Measurements from ENCODE around the gene GDI1. TPM values are rescaled to one million over a fixed set of nuclear protein-coding genes. Genes with fewer than 3 reads are reported as not detected.

Gene GDI1
- total RNA-seq, 4 donors from 2014 or later = 64.9 to 115 (median 73.6) TPM

DNA sequence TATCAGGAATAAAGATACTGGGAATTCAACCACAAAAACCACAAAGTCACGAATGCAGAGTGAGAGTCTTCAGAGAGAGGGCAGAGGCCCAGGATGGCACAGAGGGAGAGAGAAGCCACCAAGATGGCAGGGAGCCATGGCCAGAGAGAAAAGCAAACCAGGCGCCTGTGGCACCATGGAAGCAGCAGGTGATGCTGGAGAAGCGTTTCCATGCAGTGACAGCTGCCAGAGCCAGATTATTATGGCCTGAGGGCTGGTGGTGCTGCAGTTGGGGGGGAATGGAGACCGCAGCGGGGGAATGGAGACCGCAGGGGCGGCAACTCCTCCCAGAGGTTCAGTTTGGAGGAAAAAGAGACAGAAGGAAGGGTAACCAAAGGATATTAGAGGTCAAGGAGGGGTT is 19.8 kb upstream of the GDI1 start:
- no peaks in the 10 kb centered on the region for H3K27me3 ChIP-seq
- 63% methylated on average over 7 of the region's 7 CpGs for WGBS
- TF ChIP-seq POLR2A (IDR thresholded peaks at IDR 0.05) (no peak), POLR2AphosphoS5 (IDR thresholded peaks at IDR 0.05) (no peak), EP300 (IDR thresholded peaks at IDR 0.05) (no peak)
- TF ChIP-seq, protein P1, sequence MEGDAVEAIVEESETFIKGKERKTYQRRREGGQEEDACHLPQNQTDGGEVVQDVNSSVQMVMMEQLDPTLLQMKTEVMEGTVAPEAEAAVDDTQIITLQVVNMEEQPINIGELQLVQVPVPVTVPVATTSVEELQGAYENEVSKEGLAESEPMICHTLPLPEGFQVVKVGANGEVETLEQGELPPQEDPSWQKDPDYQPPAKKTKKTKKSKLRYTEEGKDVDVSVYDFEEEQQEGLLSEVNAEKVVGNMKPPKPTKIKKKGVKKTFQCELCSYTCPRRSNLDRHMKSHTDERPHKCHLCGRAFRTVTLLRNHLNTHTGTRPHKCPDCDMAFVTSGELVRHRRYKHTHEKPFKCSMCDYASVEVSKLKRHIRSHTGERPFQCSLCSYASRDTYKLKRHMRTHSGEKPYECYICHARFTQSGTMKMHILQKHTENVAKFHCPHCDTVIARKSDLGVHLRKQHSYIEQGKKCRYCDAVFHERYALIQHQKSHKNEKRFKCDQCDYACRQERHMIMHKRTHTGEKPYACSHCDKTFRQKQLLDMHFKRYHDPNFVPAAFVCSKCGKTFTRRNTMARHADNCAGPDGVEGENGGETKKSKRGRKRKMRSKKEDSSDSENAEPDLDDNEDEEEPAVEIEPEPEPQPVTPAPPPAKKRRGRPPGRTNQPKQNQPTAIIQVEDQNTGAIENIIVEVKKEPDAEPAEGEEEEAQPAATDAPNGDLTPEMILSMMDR (IDR thresholded peaks at IDR 0.05) = no peak

DNA sequence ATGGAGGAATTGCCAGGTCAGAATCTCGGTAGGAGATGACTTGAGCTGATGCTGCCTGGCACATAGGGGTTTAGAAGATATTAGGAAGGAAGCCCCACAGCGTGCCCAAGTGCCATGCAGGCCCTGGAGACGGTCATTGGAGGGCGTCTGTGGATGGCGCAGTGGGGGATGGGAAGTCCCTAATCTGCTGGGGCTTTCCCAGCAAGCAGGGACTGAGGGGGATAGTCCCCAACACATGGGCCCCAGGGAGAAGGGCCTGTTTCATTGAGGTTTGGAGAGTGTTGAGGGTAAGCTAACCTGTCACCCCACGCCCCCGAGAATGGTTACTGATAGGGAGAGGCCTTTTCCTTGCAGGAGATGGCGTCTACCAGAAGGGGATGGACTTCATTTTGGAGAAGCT is 17.8 kb upstream of the GDI1 start:
- DNase-seq (ENCODE audit: low spot score in 2 of 2) = no peak
- no peaks in the 10 kb centered on the region for H3K4me1 ChIP-seq
- no peaks in the 10 kb centered on the region for H3K9me3 ChIP-seq
- peaks cover 6% of the 10 kb centered on the region for H3K36me3 ChIP-seq
- TF ChIP-seq POLR2A (IDR thresholded peaks at IDR 0.05) (no peak), POLR2AphosphoS5 (IDR thresholded peaks at IDR 0.05) (no peak), EP300 (IDR thresholded peaks at IDR 0.05) (no peak)
- 79% methylated on average over 7 of the region's 8 CpGs for WGBS
- H3K4me3 ChIP-seq = no peak overlapping the region
- no peak overlapping the region for H3K27ac ChIP-seq
- H3K27me3 ChIP-seq = no peaks in the 10 kb centered on the region

More for the DNA sequence above, 19.8 kb upstream of the GDI1 start:
- Histone ChIP-seq H3K27ac (no peak overlapping the region), H3K4me1 (peaks cover 9% of the 10 kb centered on the region), H3K36me3 (peaks cover 6% of the 10 kb centered on the region), H3K9me3 (no peaks in the 10 kb centered on the region), H3K4me3 (no peak overlapping the region)
- no peak for DNase-seq (ENCODE audit: low spot score in 2 of 2)

DNA sequence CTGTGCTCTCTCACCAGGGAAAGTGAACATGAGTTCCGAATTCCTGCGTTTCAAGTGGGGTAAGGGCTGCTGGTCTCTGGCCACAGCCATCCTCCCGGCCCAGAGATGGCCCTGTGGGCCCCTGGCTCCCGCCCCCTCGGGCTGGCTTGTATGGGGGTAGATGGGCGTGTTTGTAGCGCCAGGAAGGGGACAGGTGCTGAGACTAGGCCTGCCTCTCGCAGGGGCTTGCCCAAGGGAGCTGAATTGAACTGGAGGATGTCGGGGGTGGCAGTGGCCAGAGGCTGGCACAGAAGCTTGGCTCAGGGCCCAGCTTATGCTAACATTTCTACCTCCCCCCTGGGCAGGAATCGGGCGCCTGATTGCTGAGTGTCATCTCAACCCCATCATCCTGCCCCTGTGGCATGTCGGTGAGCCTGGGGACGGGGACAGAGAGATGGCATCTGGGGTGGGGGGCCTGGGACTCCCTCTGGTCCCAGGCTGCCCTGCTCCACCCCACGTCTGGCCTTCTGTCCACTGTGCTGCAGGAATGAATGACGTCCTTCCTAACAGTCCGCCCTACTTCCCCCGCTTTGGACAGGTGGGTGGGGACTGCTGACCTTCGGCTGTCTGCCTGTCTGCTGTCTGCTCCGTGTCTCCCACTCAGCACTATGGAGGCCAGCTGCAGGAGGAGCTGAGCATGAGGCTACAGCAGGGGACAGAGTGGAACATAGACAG is 17.1 kb upstream of the GDI1 start:
- no peak for DNase-seq (ENCODE audit: low spot score in 2 of 2)
- WGBS = no CpG with 5 or more reads among the region's 19 CpGs
- H3K27ac ChIP-seq = no peak overlapping the region
- peaks cover 6% of the 10 kb centered on the region for H3K36me3 ChIP-seq
- H3K4me3 ChIP-seq = no peak overlapping the region
- H3K27me3 ChIP-seq = no peaks in the 10 kb centered on the region
- no peaks in the 10 kb centered on the region for H3K9me3 ChIP-seq
- TF ChIP-seq POLR2A (IDR thresholded peaks at IDR 0.05) = no peak
- TF ChIP-seq EP300 (IDR thresholded peaks at IDR 0.05) = no peak
- TF ChIP-seq POLR2AphosphoS5 (IDR thresholded peaks at IDR 0.05) = no peak
- TF ChIP-seq, protein P1 (IDR thresholded peaks at IDR 0.05) = no peak
- no peaks in the 10 kb centered on the region for H3K4me1 ChIP-seq

DNA sequence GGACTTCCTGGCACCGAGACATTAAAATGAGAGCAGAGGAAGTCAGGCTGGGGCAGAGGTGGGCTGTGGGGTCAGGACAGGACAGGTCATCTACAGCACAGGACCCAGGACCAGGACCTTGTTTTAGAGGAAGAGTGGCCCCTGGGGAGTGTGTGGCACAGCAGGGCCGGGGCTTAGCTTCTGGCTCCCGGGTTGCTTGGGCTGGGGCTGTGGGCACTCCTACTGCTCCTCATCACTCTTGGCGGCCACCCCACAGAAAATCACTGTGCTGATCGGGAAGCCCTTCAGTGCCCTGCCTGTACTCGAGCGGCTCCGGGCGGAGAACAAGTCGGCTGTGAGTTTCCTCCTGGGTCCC is 16.6 kb upstream of the GDI1 start:
- Histone ChIP-seq H3K9me3 (no peaks in the 10 kb centered on the region), H3K27me3 (no peaks in the 10 kb centered on the region), H3K4me3 (no peak overlapping the region), H3K36me3 (peaks cover 6% of the 10 kb centered on the region), H3K4me1 (no peaks in the 10 kb centered on the region), H3K27ac (no peak overlapping the region)
- no peak for DNase-seq (ENCODE audit: low spot score in 2 of 2)
- 57% methylated on average over 1 of the region's 10 CpGs for WGBS
- TF ChIP-seq, protein P1 (IDR thresholded peaks at IDR 0.05) = no peak
- no peak for TF ChIP-seq POLR2AphosphoS5 (IDR thresholded peaks at IDR 0.05)
- no peak for TF ChIP-seq POLR2A (IDR thresholded peaks at IDR 0.05)
- TF ChIP-seq EP300 (IDR thresholded peaks at IDR 0.05) = no peak

DNA sequence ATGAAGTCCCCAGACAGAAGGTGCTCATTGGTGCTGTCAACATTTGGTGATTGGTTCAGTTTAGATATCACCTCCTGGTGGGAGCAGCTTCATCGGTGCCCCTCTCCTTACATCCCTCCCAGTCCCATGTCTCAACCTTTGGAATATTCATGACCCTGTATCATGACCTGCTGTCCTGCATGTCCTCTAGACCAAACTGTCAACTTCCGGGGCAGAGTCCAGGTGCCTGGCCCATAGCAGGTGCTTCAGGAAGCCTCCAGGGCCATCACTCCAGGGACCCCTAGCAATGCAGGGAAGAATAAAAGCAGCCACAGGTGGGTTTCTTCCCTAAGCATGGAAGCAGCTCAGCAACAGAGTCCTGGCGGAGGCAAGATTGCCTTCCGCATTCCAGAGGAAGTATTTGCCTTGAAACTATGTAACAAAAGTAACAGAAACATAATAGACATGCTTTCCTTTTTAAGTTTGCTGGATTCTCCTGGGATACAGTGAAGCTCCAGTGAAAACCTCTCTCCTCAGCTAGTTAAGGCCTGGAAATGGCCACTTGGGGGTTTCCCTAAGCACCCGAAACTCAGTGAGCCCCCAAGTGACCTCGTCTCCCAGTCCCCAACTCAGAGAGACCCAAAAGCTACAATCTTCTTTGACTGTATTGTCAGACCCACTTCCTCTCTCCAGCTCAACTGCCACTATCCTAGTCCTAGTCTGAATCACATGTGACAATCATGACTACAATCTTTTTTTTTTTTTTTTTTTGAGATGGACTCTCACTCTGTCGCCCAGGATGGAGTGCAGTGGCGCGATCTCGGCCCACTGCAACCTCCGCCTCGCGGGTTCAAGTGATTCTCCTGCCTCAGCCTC is 9.8 kb upstream of the GDI1 start:
- peak overlapping the region; percentile 10 for H3K27ac ChIP-seq

More for the DNA sequence above, 9.8 kb upstream of the GDI1 start:
- no peaks in the 10 kb centered on the region for H3K27me3 ChIP-seq
- no peaks in the 10 kb centered on the region for H3K9me3 ChIP-seq
- peak overlapping the region; percentile 69 for H3K4me3 ChIP-seq
- no peak for TF ChIP-seq EP300 (IDR thresholded peaks at IDR 0.05)
- TF ChIP-seq POLR2A (IDR thresholded peaks at IDR 0.05) = no peak
- no peak for TF ChIP-seq POLR2AphosphoS5 (IDR thresholded peaks at IDR 0.05)
- TF ChIP-seq, protein P1 (IDR thresholded peaks at IDR 0.05) = no peak
- DNase-seq (ENCODE audit: low spot score in 2 of 2) = no peak
- peaks cover 20% of the 10 kb centered on the region for H3K4me1 ChIP-seq
- WGBS = 87% methylated on average over 13 of the region's 13 CpGs
- peaks cover 2% of the 10 kb centered on the region for H3K36me3 ChIP-seq
